Upper lobe of left lung (tissue), 4 donors: Measurements from ENCODE around the gene DCUN1D3.

Source experiments
- POLR2A ChIP-seq, 4 donors: fragments of 450-650 bp; IDR thresholded peaks; one replicate each; pipeline ENCODE4 v1.5.1; 2016 to 2017; ENCODE audit warnings: antibody characterized with exemption in 4 of 4, mild to moderate bottlenecking in 2 of 4
- TF ChIP-seq, protein P1 (sequence below), 6 experiments: fragments of 450-650 bp in 4 of 6; fragments of 200-600 bp in 2 of 6; sonication (generic) in 2 of 6; IDR thresholded peaks; one replicate each; pipeline ENCODE4 v1.5.1; 2016 to 2019; ENCODE audit warnings: antibody characterized with exemption in 6 of 6

DNA sequence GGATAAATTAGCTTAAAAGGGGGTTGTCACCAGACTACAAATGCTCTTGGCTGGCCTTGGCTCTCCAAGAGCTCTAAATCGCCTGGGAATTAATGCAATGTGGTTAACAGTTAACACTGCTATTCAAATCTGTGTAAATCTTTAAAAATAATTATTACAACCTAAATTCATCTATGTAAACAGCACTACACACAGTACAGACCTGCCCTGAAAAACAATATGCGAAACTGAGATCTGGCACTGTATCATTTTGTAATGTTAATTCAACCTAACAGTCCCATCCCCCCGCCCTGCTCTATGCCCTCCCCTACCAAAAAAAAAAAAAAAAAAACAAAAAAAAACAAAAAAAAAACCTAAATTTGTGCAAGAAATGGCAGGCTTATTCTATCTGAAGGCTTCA, 40.9 kb downstream of the DCUN1D3 start:
- TF ChIP-seq, protein P1, sequence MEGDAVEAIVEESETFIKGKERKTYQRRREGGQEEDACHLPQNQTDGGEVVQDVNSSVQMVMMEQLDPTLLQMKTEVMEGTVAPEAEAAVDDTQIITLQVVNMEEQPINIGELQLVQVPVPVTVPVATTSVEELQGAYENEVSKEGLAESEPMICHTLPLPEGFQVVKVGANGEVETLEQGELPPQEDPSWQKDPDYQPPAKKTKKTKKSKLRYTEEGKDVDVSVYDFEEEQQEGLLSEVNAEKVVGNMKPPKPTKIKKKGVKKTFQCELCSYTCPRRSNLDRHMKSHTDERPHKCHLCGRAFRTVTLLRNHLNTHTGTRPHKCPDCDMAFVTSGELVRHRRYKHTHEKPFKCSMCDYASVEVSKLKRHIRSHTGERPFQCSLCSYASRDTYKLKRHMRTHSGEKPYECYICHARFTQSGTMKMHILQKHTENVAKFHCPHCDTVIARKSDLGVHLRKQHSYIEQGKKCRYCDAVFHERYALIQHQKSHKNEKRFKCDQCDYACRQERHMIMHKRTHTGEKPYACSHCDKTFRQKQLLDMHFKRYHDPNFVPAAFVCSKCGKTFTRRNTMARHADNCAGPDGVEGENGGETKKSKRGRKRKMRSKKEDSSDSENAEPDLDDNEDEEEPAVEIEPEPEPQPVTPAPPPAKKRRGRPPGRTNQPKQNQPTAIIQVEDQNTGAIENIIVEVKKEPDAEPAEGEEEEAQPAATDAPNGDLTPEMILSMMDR (IDR thresholded peaks at IDR 0.05): no peak
- TF ChIP-seq POLR2A (IDR thresholded peaks at IDR 0.05): no peak
